ENCODE measurements around the gene ZDHHC20.

ZDHHC20 gene

DNA sequence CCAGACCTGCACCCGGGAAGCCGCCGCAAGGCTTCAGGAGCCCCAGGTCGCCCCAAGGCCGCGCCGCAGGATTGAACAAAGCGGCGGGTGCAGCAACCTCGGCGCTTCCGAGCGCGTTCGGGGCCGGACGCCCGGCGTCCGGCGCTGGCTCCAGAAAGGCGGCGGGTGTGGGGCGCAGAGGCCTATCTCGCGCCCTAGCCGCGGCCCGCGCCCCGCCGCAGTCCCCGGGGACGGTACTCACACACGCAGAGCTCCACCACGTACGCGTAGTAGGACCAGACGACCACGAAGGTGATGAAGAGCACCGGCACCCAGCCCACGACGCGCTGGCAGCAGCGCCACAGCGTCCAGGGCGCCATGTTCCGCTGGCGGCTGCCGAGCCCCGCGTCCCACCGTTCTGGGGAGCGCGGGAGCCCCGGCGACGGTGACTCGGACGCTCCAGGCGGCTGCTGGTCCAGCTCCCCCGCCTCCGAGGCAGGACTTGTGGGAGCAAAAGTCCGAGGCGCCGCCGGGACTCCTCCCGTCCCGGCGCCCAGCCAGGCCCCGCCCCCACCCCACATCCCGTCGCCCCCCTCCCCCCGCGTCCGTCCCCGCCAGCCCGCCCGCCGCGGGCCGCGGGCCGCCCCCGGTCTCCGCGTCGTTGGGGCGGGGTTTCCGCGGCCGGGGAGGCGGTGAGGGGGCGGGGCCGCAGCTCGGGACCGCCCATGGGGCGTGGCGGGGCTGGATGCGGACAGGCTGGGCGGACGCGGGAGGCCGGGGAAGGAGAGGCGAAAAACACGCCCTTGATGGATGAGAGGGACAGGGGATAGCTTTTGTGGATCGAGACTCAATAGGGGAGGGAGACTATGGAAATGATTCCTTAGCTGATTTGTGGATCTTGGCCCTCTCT lies at the start of gene ZDHHC20:
TSS of gene ZDHHC20 (minus strand) at position 491 of the 889 bp plus-strand sequence. CDS start at position 359, 132 bp downstream.
- TF ChIP-seq GATA1 (IDR thresholded peaks at IDR 0.05; ENCODE audit: low read depth, low read length) (no peak), POLR2A (IDR thresholded peaks at IDR 0.05; ENCODE audit: low read length) (peak; percentile 78)
- peak; percentile 90 to 96 for DNase-seq

- DNase-seq, result no peak
- TF ChIP-seq GATA1 (IDR thresholded peaks at IDR 0.05; ENCODE audit: low read depth, low read length), result no peak
- no peak for TF ChIP-seq POLR2A (IDR thresholded peaks at IDR 0.05; ENCODE audit: low read length)
Measured at GRCh38 chr13:21504379-21504778, 45.3 kb upstream of the ZDHHC20 start.

DNA sequence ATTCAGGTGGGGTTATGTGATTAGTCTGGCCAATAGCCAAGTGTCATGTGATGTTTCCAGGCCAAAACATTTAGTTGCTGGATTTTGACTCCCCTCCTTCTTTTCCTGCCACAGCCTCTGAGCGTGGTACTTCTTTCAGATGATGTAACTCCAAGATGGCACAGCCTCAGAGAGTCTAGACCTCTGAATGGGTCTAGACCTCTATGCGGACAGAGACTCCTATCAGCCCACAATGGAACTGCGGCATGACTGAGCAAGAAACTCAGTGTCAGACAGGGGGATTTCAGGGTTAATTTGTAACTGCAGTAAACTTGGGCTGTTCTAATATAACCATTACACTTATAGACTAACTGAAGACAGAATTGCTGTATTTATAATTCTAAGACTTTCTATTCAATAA lies 42.6 kb upstream of the ZDHHC20 start:
- DNase-seq, result peak; percentile 27 to 28
- no peak for TF ChIP-seq GATA1 (IDR thresholded peaks at IDR 0.05; ENCODE audit: low read depth, low read length)
- no peak for TF ChIP-seq POLR2A (IDR thresholded peaks at IDR 0.05; ENCODE audit: low read length)

GRCh38 chr13:21486322-21486721 lies 27.2 kb upstream of the ZDHHC20 start:
- TF ChIP-seq POLR2A (IDR thresholded peaks at IDR 0.05; ENCODE audit: low read length), result no peak
- TF ChIP-seq GATA1 (IDR thresholded peaks at IDR 0.05; ENCODE audit: low read depth, low read length), result no peak

GRCh38 chr13:21483748-21484147 lies 24.6 kb upstream of the ZDHHC20 start:
- TF ChIP-seq POLR2A (IDR thresholded peaks at IDR 0.05; ENCODE audit: low read length) (no peak), GATA1 (IDR thresholded peaks at IDR 0.05; ENCODE audit: low read depth, low read length) (no peak)
- DNase-seq, result no peak

More at GRCh38 chr13:21486322-21486721, 27.2 kb upstream of the ZDHHC20 start:
- peak in 1 of 2 experiments; percentile 38 for DNase-seq

DNA sequence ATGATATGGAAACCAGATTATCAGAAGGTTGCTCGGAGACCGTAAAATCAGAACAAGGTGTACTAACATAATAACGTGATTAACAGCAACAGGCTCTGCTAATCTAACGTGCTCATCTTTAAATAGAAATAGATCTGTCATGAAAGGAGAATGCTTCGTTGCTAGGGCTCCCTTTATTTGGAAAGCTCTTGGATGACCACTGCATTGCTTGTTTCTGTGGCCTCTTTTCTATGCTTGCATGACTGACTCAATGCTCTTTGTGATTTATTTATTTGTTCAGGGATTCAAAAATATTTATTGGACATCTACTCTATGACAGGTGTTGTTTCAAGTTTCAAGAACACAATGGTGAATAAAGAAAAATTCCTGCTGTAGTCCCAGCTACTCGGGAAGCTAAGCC lies 22.3 kb upstream of the ZDHHC20 start:
- DNase-seq, result no peak
- TF ChIP-seq POLR2A (IDR thresholded peaks at IDR 0.05; ENCODE audit: low read length) (no peak), GATA1 (IDR thresholded peaks at IDR 0.05; ENCODE audit: low read depth, low read length) (no peak)

- no peak for TF ChIP-seq POLR2A (IDR thresholded peaks at IDR 0.05; ENCODE audit: low read length)
- TF ChIP-seq GATA1 (IDR thresholded peaks at IDR 0.05; ENCODE audit: low read depth, low read length), result no peak
Measured at GRCh38 chr13:21478881-21479808, 20.0 kb upstream of the ZDHHC20 start.

GRCh38 chr13:21476893-21477472 lies 17.9 kb upstream of the ZDHHC20 start:
- TF ChIP-seq GATA1 (IDR thresholded peaks at IDR 0.05; ENCODE audit: low read depth, low read length), result no peak
- no peak for TF ChIP-seq POLR2A (IDR thresholded peaks at IDR 0.05; ENCODE audit: low read length)
- peak; percentile 91 to 93 for DNase-seq

More at GRCh38 chr13:21478881-21479808, 20.0 kb upstream of the ZDHHC20 start:
- DNase-seq, result peak; percentile 81 to 88

GRCh38 chr13:21475115-21475514 lies 16.0 kb upstream of the ZDHHC20 start:
- no peak for DNase-seq
- TF ChIP-seq GATA1 (IDR thresholded peaks at IDR 0.05; ENCODE audit: low read depth, low read length) (no peak), POLR2A (IDR thresholded peaks at IDR 0.05; ENCODE audit: low read length) (no peak)

- TF ChIP-seq GATA1 (IDR thresholded peaks at IDR 0.05; ENCODE audit: low read depth, low read length) (no peak), POLR2A (IDR thresholded peaks at IDR 0.05; ENCODE audit: low read length) (no peak)
- no peak for DNase-seq
Measured at GRCh38 chr13:21470785-21471184, 11.7 kb upstream of the ZDHHC20 start.

- no peak for DNase-seq
- TF ChIP-seq GATA1 (IDR thresholded peaks at IDR 0.05; ENCODE audit: low read depth, low read length) (no peak), POLR2A (IDR thresholded peaks at IDR 0.05; ENCODE audit: low read length) (no peak)
Measured at GRCh38 chr13:21466527-21466926, 7.4 kb upstream of the ZDHHC20 start.

GRCh38 chr13:21465710-21466160 lies 6.6 kb upstream of the ZDHHC20 start:
- TF ChIP-seq GATA1 (IDR thresholded peaks at IDR 0.05; ENCODE audit: low read depth, low read length) (no peak), POLR2A (IDR thresholded peaks at IDR 0.05; ENCODE audit: low read length) (no peak)
- no peak for DNase-seq

DNA sequence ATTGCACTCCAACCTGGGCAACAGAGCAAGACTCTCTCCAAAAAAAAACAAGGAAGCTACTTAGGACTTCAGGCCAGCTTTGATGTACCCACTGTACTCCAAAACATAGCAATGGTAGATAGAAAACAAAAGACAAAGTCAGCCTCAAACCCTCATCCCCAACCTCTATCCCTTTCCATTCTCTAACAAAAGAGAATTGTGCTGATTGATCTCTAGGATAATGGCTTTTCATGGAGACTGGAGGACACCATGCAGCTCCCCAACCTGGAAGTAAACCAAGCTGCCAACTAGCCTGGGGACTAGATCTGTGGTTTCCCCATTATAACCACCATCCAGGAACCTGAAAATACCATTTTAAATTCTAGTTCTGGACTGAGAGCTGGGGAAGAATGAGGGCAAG lies 4.3 kb upstream of the ZDHHC20 start:
- TF ChIP-seq GATA1 (IDR thresholded peaks at IDR 0.05; ENCODE audit: low read depth, low read length), result no peak
- no peak for DNase-seq

Measured in erythroblast (primary cell).